Measurements from ENCODE around the gene PDIA6.

DNA sequence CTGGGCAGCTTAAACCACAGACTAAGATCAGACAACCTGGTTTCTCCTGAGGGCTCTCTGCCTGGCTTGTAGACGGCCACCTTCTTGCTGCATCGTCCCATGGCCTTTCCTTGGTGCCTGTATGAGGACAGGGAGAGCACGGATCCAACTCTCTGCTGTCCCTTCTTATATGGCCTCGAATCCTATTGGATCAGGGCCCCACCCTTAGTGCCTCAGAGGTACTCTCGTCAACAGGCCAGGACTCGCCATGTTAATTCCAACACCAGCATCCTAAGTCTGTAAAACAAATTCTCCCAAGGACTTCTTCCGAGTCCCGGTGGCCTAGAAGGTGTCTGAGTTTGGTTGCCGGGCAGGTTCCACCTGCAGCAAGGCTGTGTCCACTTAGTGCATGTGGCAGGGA is 51.0 kb downstream of the PDIA6 start:
- TF ChIP-seq JUN (IDR thresholded peaks at IDR 0.05; ENCODE audit: borderline replicate concordance, insufficient read depth, insufficient read length, low read depth) (no peak), POLR2A (IDR thresholded peaks at IDR 0.05; ENCODE audit: low read depth, low read length) (no peak), EZH2 (IDR thresholded peaks at IDR 0.05; ENCODE audit: borderline replicate concordance, low read depth, low read length, severe bottlenecking) (no peak), POLR2AphosphoS5 (IDR thresholded peaks at IDR 0.05; ENCODE audit: insufficient read depth, low read depth, low read length) (no peak)
- TF ChIP-seq, protein P1, sequence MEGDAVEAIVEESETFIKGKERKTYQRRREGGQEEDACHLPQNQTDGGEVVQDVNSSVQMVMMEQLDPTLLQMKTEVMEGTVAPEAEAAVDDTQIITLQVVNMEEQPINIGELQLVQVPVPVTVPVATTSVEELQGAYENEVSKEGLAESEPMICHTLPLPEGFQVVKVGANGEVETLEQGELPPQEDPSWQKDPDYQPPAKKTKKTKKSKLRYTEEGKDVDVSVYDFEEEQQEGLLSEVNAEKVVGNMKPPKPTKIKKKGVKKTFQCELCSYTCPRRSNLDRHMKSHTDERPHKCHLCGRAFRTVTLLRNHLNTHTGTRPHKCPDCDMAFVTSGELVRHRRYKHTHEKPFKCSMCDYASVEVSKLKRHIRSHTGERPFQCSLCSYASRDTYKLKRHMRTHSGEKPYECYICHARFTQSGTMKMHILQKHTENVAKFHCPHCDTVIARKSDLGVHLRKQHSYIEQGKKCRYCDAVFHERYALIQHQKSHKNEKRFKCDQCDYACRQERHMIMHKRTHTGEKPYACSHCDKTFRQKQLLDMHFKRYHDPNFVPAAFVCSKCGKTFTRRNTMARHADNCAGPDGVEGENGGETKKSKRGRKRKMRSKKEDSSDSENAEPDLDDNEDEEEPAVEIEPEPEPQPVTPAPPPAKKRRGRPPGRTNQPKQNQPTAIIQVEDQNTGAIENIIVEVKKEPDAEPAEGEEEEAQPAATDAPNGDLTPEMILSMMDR (IDR thresholded peaks at IDR 0.05; ENCODE audit: extremely low read depth in 1 of 2, insufficient read depth in 1 of 2, low read depth in 1 of 2, low read length in 2 of 2): no peak

All from endothelial cell of umbilical vein (primary cell).